Measurements from ENCODE around the gene RAC3. TPM values are rescaled to one million over a fixed set of nuclear protein-coding genes. Genes with fewer than 3 reads are reported as not detected.

RAC3 gene
- total RNA-seq, 1 donor from 2014 or later: 75.0 TPM

DNA sequence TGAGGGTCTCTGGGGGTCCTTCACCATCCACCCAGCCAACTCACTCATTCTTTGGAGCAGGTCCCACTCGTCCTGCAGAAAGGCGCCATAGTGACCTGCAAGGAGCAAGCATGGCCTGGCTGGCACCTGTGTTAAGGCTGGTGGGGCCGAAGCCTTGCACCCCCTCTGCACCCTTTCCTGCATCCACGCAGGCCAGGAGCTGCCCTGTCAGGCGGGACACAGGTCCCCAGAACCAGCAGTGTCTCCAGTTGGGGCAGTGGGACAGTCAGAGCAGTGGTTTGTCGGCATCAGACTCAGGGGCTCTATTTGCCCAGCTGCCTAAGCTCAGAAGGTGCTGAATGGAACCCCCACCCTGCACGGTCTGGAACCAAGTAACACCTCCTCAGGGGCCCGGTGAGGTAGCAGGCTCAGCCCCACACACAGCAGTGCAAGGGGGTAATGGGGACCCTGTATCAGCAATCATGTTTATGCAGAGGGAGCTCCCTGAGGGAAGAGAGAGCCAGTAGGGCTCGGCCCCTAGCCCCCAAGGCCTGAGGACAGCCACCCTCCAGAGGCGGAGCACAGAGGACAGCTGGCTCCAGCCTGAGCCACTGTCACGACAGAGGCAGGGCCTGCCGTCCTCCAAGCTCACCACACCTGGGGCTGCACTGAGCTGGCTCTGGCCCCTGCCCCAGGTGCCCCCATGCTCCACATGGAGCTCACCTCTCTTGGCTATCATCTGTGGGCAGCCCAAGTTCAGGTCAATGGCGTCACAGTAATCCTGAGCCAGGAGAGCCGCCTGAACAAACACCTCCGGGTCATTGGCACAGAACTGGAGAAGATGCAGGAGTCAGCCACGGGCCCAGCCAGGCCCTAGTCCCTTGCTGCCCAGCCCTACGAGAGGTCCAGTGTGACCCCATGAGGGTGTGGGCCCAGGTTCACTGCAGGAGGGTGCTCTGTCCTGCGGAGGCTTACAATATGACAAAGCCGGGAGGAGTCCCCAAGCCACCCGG is 32.2 kb downstream of the RAC3 start:
- DNase-seq (ENCODE audit: low read depth, low spot score): no peak
- H3K9me3 Mint-ChIP-seq: no peaks in the 10 kb centered on the region
- H3K4me3 Mint-ChIP-seq: peak overlapping the region; percentile 78
- no peaks in the 10 kb centered on the region for H3K4me1 Mint-ChIP-seq
- no peak overlapping the region for H3K27ac Mint-ChIP-seq (ENCODE audit: unreplicated experiment)
- TF ChIP-seq, protein P1, sequence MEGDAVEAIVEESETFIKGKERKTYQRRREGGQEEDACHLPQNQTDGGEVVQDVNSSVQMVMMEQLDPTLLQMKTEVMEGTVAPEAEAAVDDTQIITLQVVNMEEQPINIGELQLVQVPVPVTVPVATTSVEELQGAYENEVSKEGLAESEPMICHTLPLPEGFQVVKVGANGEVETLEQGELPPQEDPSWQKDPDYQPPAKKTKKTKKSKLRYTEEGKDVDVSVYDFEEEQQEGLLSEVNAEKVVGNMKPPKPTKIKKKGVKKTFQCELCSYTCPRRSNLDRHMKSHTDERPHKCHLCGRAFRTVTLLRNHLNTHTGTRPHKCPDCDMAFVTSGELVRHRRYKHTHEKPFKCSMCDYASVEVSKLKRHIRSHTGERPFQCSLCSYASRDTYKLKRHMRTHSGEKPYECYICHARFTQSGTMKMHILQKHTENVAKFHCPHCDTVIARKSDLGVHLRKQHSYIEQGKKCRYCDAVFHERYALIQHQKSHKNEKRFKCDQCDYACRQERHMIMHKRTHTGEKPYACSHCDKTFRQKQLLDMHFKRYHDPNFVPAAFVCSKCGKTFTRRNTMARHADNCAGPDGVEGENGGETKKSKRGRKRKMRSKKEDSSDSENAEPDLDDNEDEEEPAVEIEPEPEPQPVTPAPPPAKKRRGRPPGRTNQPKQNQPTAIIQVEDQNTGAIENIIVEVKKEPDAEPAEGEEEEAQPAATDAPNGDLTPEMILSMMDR (conservative IDR thresholded peaks at IDR 0.05): no peak
- no peaks in the 10 kb centered on the region for H3K36me3 Mint-ChIP-seq (ENCODE audit: low read depth)
- no peaks in the 10 kb centered on the region for H3K27me3 Mint-ChIP-seq (ENCODE audit: low read depth)

DNA sequence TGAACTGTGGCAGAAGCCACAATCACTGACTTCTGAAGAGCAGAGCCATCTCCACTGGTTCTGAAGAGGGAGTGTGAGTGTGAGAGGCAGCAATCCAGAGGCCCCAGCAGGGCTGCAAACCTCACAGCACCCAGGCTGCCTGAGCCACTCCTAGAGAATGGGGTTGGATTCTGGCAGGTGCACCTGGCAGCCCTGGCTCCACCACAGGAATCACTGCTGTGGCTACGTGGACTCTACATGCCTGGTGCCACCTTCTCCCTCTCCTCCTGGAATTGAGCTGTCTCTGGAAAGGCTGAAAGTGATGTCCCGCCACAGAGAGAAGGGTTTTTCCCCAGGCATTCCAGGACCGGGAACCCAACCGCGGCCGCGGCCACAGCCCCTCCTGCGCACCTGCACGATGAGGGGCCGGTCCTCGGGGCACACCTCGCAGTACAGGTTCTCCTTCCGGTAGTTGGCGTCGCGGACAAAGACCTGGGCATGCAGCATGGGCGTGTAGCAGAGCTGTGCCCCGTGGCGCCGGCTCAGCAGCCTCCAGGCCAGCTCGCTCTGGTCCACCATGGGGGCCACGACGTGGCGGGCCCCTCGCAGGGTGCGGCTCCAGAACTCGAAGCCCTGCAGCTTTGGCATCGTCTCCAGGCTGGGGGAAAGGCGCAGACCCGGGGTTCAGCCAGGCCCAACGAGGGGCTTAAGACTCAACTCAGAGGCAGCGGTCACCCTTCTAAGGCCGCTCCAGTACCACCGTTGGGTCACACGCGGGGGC is 33.1 kb downstream of the RAC3 start:
- Mint-ChIP-seq H3K36me3 (ENCODE audit: low read depth) (no peaks in the 10 kb centered on the region), H3K27me3 (ENCODE audit: low read depth) (no peaks in the 10 kb centered on the region), H3K27ac (ENCODE audit: unreplicated experiment) (no peak overlapping the region), H3K4me1 (no peaks in the 10 kb centered on the region), H3K4me3 (peak overlapping the region; percentile 78), H3K9me3 (no peaks in the 10 kb centered on the region)
- TF ChIP-seq, protein P1 (conservative IDR thresholded peaks at IDR 0.05): no peak
- DNase-seq (ENCODE audit: low read depth, low spot score): no peak

DNA sequence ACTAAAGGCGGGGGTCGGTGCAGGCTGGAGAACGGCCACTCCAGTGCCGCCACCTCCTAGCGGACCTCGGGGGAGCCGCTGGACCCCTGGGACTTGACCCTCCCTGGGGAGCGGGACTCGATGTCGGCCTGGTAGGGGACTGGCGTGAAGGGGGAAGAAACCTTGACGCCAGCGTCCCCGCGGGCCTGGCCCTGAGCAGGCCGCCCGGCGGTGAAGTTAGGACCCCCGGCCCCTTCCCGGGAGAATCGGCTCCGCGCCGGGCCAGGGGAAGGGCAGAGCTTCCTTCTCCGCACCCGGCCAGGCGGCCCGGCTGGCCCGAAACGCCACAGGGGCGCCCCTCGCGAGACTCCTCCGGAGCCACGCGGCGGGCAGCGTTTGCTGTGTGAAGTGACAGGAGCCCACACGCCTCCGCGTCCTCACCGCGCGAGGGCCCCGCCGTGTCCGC is 33.7 kb downstream of the RAC3 start:
- Mint-ChIP-seq H3K4me3 (peak overlapping the region; percentile 78), H3K9me3 (no peaks in the 10 kb centered on the region), H3K27me3 (ENCODE audit: low read depth) (peaks cover 2% of the 10 kb centered on the region), H3K36me3 (ENCODE audit: low read depth) (no peaks in the 10 kb centered on the region), H3K27ac (ENCODE audit: unreplicated experiment) (no peak overlapping the region), H3K4me1 (no peaks in the 10 kb centered on the region)
- TF ChIP-seq, protein P1 (conservative IDR thresholded peaks at IDR 0.05): no peak
- no peak for DNase-seq (ENCODE audit: low read depth, low spot score)

DNA sequence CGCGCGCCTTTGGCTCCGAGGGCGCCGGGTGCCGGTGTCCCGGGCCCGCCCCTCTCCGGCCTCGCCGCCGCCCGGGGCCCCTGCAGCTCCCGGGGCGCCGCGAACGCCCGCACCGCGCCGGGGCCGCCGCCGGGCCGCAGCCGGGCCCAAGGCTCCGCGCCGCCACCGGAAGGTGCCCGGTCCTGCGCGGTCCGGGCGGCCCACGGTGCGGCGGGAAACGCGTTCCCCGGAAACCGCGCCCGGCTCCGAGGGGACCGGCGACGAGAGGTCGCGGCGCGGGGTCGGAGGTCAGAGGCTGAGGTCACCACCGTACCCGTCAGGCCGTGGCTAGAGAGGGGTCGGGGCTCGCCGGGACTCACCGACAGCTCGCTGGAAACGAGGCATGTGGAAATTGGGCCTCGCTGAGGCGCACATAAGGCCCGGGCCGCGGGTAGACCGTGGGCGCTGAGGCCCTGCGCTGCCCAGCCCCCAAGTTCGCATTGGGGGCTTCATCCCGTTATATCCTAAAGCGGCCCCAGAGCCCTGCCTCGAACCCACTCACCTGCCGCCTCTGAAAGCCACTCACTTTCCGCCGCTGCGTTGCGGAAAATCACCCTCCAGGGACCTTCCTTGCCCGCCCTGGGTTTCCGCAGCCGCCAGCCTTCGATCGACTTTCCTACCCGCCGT is 34.3 kb downstream of the RAC3 start, which contains the start of gene DUS1L:
TSS of gene DUS1L (minus strand) at position 167 of the 666 bp plus-strand sequence. CDS start 745 bp downstream, outside the sequence.
- peak; percentile 59 for DNase-seq (ENCODE audit: low read depth, low spot score)
- Mint-ChIP-seq H3K27me3 (ENCODE audit: low read depth) (peaks cover 6% of the 10 kb centered on the region), H3K27ac (ENCODE audit: unreplicated experiment) (no peak within 1 kb of the TSS), H3K4me3 (peak within 1 kb of the TSS; percentile 86), H3K4me1 (no peaks in the 10 kb centered on the region), H3K9me3 (no peaks in the 10 kb centered on the region), H3K36me3 (ENCODE audit: low read depth) (no peaks in the 10 kb centered on the region)
- TF ChIP-seq, protein P1 (conservative IDR thresholded peaks at IDR 0.05): no peak

DNA sequence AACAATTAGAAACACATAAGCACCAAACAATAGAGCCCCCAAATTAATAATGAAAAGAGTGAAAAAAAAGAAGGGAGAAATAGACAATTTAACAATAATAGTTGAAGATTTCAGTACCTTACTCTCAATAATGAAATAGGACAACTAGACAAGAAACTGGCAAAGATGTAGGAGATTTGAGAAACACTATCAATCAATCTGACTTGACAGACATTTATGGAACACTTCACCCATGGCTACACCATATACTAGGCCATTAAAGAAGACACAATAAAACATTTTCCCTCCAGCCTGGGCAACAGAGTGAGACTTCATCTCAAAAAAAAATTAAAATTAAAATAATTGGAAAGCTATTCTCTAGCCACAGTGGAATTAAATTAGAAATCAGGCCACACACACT is 39.1 kb downstream of the RAC3 start:
- H3K4me1 Mint-ChIP-seq: no peaks in the 10 kb centered on the region
- no peak for DNase-seq (ENCODE audit: low read depth, low spot score)
- H3K36me3 Mint-ChIP-seq (ENCODE audit: low read depth): no peaks in the 10 kb centered on the region
- H3K27me3 Mint-ChIP-seq (ENCODE audit: low read depth): peaks cover 26% of the 10 kb centered on the region
- no peak overlapping the region for H3K27ac Mint-ChIP-seq (ENCODE audit: unreplicated experiment)
- TF ChIP-seq, protein P1 (conservative IDR thresholded peaks at IDR 0.05): no peak
- no peaks in the 10 kb centered on the region for H3K9me3 Mint-ChIP-seq
- H3K4me3 Mint-ChIP-seq: peak overlapping the region; percentile 22
